ENCODE measurements around the gene TMEM92.

Gene TMEM92

DNA sequence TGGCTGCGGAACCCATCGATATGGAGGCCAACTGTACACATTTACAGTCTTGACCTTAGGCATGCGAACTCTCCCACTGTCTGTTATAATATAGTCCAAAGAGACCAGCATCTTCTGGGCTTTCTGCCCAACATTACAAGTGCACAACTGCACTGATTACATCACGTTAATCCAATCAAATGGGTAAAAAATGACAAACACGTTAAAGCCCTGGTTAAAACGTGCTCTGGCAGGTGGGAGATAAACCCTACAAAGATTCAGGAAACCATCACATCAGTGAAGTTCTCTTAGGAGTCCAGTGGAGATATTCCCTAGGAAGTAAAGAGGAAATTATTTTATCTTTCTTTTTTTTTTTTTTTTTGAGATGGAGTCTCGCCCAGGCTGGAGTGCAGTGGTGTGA lies 48.0 kb downstream of the TMEM92 start:
- no peak for DNase-seq (ENCODE audit: low read depth in 1 of 2, low spot score in 1 of 2)
- H3K27ac ChIP-seq (replicated peaks) = no peak overlapping the region
- no peak overlapping the region for H3K4me3 ChIP-seq (replicated peaks; ENCODE audit: insufficient read depth, low read length)
- TF ChIP-seq, protein P1, sequence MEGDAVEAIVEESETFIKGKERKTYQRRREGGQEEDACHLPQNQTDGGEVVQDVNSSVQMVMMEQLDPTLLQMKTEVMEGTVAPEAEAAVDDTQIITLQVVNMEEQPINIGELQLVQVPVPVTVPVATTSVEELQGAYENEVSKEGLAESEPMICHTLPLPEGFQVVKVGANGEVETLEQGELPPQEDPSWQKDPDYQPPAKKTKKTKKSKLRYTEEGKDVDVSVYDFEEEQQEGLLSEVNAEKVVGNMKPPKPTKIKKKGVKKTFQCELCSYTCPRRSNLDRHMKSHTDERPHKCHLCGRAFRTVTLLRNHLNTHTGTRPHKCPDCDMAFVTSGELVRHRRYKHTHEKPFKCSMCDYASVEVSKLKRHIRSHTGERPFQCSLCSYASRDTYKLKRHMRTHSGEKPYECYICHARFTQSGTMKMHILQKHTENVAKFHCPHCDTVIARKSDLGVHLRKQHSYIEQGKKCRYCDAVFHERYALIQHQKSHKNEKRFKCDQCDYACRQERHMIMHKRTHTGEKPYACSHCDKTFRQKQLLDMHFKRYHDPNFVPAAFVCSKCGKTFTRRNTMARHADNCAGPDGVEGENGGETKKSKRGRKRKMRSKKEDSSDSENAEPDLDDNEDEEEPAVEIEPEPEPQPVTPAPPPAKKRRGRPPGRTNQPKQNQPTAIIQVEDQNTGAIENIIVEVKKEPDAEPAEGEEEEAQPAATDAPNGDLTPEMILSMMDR (IDR thresholded peaks at IDR 0.05; ENCODE audit: insufficient read depth, low read length) = no peak
- TF ChIP-seq REST (IDR thresholded peaks at IDR 0.05; ENCODE audit: insufficient replicate concordance, low read depth) (no peak), POLR2AphosphoS5 (IDR thresholded peaks at IDR 0.05; ENCODE audit: low read depth) (no peak), SPI1 (IDR thresholded peaks at IDR 0.05; ENCODE audit: borderline replicate concordance, low read depth) (no peak), GABPA (IDR thresholded peaks at IDR 0.05; ENCODE audit: low read depth) (no peak)
- no peaks in the 10 kb centered on the region for H3K27me3 ChIP-seq (ENCODE audit: insufficient read depth, poor library complexity, severe bottlenecking)

- H3K27ac ChIP-seq (replicated peaks) = no peak overlapping the region
- DNase-seq (ENCODE audit: low read depth in 1 of 2, low spot score in 1 of 2) = no peak
- TF ChIP-seq POLR2AphosphoS5 (IDR thresholded peaks at IDR 0.05; ENCODE audit: low read depth) (no peak), REST (IDR thresholded peaks at IDR 0.05; ENCODE audit: insufficient replicate concordance, low read depth) (no peak), GABPA (IDR thresholded peaks at IDR 0.05; ENCODE audit: low read depth) (no peak), SPI1 (IDR thresholded peaks at IDR 0.05; ENCODE audit: borderline replicate concordance, low read depth) (no peak)
- TF ChIP-seq, protein P1 (IDR thresholded peaks at IDR 0.05; ENCODE audit: insufficient read depth, low read length) = no peak
- no peaks in the 10 kb centered on the region for H3K27me3 ChIP-seq (ENCODE audit: insufficient read depth, poor library complexity, severe bottlenecking)
- H3K4me3 ChIP-seq (replicated peaks; ENCODE audit: insufficient read depth, low read length) = no peak overlapping the region
Measured at GRCh38 chr17:50323060-50323459, 48.8 kb downstream of the TMEM92 start.

GRCh38 chr17:50325906-50326305 lies 51.6 kb downstream of the TMEM92 start:
- no peak for DNase-seq (ENCODE audit: low read depth in 1 of 2, low spot score in 1 of 2)
- TF ChIP-seq REST (IDR thresholded peaks at IDR 0.05; ENCODE audit: insufficient replicate concordance, low read depth) = no peak
- TF ChIP-seq GABPA (IDR thresholded peaks at IDR 0.05; ENCODE audit: low read depth) = no peak
- no peak for TF ChIP-seq SPI1 (IDR thresholded peaks at IDR 0.05; ENCODE audit: borderline replicate concordance, low read depth)
- TF ChIP-seq, protein P1 (IDR thresholded peaks at IDR 0.05; ENCODE audit: insufficient read depth, low read length) = no peak
- no peak for TF ChIP-seq POLR2AphosphoS5 (IDR thresholded peaks at IDR 0.05; ENCODE audit: low read depth)
- Histone ChIP-seq H3K27ac (replicated peaks) (no peak overlapping the region), H3K4me3 (replicated peaks; ENCODE audit: insufficient read depth, low read length) (no peak overlapping the region), H3K27me3 (ENCODE audit: insufficient read depth, poor library complexity, severe bottlenecking) (no peaks in the 10 kb centered on the region)
